ENCODE measurements around the gene TSPAN18.
"Not testable (repeated sequence)": the region's sequence is repeated elsewhere in the genome, so short reads cannot be mapped to it uniquely, and the experiment has no call there.

The TSPAN18 gene

DNA sequence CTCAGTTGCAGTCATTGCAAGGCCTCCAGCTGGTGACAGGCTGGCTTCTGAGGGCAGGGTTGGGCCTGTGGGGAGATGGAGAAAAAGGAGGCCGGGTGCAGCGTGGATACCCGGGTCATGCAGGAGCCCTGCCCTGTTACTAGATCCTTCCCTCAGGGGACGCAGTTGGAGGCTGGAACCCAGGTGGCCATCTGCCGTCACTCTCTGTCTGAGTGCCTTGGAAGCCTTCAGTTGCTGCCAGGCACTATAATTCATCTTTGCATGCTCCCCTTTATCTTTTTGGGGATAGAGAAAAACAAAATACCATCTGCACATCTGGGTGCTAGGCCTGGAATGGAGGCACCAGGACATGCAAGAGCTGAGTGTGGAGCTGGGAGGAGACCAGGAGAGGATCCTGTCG is 141.3 kb downstream of the TSPAN18 start:
- DNase-seq (ENCODE audit: low read depth, low spot score) = no peak

DNA sequence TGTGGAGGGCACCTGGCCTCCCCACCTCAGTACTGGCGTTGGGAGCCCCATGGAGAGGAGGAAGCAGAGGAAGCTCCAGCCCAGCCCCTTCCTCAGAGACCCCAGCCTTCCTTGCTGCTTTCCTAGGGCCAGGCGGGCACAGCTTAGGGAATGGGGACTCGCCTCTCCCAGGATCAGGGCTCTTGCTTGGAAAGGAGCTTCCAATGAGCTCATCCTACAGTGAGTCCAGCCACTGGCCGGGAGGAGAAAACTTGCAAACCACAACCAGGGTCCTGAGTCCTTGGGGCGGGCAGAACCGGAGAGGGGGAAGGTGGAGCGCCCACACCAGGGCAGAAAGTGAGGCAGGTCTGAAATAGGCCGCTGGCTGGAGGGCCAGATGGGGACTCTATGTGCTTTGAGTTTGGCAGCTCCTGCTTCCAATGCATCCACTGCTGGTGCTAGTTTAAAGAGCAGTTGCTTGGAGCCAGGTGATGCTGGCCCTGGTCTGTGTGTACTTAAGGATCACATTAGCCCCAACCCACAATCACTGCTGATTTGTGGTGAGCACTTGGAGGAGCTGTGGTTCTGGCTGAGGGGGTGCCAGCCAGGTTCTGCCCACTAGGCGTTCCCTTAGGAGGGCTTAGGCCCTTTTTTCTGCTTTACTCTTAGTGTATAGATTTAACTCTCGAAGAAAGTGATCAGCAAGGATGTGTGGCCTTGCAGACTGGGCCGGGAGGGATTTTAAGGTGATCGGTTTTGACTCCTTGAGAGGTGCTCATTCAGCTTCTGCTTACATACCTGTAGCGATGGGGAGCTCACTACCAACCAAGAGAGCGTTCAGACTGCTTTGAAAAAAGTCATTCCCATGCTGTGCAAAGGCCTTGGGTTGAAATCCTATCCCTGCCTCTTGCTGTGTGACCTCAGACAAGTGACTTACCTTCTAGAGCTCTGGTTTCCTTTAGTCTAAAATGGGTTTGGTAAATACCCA is 142.0 kb downstream of the TSPAN18 start:
- DNase-seq (ENCODE audit: low read depth, low spot score) = no peak

DNA sequence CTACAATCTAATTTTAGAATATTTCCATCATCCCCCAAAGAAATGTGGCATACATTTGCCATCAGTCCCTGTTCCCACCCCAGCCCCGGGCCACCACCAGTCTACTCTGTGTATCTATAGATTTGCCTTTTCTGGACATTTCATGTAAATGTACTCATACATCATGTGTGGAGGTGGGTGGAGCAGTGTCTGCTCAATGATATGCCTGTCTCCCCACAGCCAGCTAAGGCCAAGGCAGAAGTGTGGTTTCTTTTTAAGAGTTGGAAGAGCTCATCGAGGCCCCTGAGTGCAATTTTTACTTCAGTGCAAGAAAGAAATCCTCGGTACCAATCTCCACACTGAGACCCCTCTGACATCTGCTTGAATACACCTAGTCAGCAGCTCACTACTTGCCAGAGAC is 143.4 kb downstream of the TSPAN18 start:
- no peak for DNase-seq (ENCODE audit: low read depth, low spot score)

DNA sequence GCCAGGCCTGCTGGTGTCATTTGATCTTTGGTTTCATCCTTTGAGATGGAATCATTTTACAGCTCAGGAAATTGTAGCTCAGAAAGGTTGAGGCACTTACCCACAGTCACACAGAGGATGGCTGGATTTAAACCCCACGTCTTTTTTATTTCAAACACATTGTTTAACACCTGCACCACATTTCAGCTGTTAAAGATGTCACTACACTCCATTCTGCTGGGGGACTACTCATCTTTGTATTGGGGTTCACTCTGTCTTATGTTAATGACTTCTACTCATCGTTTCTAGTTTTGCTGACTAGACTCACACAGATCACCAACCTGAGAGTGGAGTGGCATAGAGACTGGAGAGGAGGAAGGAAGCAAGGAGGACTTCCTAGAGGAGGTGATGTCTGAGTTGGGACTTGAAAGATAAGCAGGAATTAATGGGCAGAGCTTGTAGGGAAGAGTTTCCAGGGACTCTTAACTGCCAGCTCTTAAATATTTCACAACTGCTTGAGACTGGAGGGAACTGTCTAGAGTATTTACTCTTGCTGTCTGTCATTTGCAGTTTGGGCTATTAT is 143.9 kb downstream of the TSPAN18 start:
- DNase-seq (ENCODE audit: low read depth, low spot score) = no peak

DNA sequence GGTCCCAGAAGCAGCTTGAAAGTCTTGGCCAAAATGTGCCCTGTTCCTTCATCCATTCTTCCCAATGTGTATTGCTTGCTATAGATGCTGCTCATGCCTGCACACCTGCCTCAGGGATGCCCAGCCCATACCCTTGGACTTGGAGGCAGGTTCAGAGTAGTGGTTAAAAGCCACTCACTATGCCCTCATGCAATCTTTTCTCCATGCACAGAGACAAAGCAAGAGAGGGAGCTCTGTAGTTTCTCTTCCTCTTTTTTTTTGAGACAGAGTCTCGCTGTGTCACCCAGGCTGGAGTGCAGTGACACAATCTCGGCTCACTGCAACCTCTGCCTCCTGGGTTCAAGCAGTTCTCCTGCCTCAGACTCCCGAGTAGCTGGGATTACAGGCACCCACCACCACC is 144.9 kb downstream of the TSPAN18 start:
- not testable (repeated sequence) for DNase-seq (ENCODE audit: low read depth, low spot score)

DNA sequence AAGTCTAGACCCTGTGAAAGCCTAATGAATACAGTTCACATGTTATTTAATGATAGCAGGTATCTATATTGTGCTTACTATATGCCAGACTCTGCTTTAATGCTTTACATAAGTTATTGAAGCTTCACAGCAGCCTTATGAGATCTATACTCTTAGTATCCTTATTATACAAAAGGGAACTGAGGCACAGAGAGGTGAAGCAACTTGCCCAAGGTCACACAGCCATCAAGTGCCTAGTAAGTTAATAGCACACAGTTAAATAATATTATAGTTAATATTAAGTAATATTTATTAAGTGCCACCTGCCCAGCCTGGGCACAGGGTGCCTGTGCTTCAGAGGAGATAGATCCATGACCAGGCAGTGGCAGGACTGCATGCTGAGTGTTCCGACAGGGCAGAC is 145.8 kb downstream of the TSPAN18 start:
- no peak for DNase-seq (ENCODE audit: low read depth, low spot score)

DNA sequence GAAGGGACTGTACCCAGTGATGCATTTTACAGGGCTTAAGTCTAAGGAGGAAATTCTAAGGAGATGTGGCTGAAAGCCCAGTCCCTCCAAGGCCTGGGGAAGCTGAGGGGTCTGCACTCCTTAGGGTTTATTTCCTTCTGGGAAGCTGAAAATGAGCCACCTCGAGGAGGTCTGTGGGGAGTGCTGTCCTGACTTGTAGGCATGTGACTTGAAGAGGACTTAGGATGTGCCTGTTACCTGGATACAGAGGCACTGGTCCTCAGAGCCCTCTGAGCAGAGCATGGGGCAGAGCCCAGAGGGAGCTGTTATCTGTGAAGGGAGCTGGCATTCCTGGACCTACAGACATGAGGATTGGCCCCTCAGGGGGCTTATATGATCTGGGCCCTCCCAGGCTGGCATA is 146.8 kb downstream of the TSPAN18 start:
- DNase-seq (ENCODE audit: low read depth, low spot score) = no peak

DNA sequence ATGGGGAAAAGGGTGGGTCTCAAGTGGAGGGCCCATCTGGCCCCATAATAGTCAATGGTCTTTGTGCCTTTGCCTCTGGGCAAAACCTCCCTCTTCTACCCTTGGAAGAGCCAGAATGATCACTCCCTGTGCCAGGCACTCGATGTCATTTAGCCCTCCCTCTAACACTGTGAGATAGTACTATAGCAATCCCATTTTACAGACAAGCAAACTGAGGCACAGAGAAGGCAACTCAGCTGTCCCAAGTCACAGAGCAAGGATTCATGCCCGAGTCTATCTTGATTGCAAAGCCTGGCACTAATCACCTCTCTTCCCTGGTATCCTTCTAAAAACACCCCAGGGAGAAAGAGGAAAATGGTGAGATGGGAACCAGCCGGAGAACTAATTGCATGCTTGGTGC is 147.5 kb downstream of the TSPAN18 start:
- no peak for DNase-seq (ENCODE audit: low read depth, low spot score)

DNA sequence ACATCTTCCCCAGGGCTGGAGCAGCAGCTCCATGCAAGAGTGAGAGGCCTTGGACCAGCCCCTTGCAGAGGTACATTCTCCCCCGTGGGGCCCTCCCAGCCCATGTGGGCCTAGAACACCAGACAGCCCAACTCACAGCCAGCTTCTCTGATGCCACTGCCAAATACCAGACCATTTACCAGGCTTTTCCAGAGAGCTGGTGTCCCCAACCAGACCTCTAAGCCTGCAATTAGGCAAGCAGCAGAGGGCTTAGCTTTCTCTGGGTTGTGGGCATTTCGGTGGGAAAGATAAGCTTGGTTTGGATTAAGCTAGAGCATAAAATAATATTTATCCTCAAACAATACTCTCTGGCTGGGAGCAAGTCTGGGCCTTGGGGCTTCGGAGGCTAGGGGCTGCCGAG is 148.3 kb downstream of the TSPAN18 start:
- no peak for DNase-seq (ENCODE audit: low read depth, low spot score)

DNA sequence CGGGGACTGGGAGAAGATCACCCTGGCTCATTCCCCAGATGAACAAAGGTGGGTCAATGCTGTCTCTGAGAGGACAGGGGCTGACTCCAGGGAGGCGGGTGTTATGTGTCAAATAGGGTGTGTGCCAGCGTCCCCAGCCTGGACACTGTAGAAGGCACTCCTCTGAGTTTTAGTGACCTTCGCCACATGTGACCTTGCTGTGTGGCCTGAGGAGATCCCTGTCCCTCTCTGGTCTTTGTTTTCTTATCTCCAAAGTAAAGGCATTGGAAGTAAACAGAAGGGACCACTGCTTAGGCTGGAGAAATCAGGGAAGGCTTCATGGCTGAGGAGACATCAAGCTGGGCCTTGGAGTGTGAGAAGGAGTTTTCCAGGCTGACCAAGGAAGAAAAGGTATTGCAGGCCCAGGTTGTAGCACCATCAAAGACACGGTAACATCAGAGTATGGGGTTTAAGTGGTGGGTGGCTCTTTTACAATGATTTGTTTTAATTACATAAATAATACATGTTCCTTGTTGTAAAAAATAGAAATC is 149.5 kb downstream of the TSPAN18 start:
- no peak for DNase-seq (ENCODE audit: low read depth, low spot score)

DNA sequence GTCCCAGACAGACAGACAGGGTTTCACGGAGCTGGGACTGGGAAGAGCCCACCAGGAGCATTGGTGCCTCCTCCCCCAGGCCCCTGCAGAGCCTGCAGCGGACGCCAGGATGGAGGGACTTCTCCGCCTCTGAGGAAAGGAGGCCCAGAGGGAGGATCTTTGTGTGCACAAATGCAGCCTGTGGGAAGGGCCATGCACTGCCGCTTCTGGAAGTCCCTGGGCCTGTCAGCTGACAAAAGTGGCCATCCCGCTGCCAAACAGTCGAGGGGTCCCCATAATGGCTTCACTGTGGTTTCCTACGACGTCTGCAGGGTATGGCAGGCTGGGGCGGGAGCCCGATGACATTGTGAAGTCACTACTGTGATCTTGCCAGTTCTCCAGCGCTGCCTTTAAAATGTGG is 150.1 kb downstream of the TSPAN18 start:
- DNase-seq (ENCODE audit: low read depth, low spot score) = no peak

DNA sequence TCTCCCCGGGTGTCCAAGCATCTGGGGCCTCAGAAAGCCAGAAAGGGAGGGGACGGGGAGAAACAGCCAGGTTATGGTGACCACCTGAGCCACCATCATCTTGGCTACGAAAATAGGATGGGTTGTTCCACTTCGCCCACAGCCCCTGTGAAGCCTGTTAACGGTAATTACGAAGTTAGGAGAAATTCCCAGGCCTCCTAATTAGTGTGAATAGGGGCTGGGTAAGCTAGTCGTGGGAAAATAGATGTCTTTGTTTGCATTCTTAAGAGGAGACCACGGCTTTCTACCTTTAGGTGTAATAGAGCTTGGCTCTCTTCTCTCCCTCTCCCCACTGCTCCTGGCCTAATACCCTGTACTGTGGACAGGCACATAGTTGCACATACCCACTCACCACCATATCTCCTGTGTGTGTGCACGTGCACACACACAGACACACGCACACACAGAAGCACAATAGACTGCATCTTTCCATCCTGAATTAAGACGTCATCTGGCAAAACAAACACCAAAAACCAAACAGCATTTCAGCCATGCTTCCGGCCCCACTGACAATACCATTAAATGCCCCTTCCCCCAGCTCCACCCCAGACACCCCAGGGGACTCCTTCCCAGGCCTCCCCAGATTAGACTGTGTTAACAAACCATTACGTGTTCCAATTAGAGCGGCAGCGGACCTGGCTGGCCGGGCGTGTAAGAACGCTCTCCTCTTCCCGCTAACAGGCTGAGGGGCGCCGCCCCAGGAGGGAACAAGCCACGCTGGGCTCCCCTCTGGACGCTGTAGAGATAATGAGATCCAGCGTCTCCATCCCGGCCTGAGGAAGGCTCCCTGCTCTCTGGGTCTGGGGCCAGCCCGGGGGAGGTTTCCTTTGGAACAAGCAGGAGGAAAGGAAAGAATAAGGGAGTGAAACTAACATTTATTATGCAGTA is 151.1 kb downstream of the TSPAN18 start:
- no peak for DNase-seq (ENCODE audit: low read depth, low spot score)

DNA sequence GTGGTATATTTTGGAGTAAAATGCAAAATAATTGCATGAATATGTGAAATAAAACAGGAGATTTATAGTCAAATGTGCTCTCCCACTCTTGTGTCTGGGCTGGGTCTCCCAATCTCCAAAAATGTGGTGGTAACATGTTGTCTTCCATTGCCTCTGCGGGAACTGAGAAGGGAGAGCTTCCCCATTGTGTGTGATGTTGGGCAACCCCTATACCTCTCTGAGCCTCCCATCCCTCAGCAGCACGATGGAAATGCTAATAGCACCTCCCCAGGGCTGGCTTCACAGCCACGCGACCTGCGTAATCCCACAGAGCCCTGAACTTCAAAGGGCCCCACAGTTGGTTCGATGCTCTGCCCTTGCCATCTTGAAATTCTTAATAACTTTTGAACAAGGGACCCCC is 151.9 kb downstream of the TSPAN18 start:
- no peak for DNase-seq (ENCODE audit: low read depth, low spot score)

DNA sequence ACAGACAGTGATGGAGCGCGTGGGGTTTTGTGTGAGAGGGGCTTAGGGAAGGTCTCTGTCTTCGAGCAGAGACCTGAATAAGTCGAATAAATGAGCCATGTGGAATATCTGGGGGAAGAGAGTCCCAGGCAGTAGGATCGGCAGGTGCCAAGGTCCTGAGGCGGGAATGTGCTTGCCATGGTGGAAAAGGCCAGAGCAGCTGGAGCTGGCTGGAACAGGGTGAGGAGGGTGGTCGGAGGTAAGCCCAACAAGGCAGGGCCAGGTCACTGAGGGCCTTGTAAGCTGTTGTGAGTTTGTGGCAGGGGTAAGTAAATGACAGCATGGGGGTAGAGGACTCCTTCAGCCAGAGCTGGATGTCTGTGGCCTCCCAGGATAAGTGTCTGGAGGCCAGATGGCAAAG is 152.7 kb downstream of the TSPAN18 start:
- DNase-seq (ENCODE audit: low read depth, low spot score) = no peak

DNA sequence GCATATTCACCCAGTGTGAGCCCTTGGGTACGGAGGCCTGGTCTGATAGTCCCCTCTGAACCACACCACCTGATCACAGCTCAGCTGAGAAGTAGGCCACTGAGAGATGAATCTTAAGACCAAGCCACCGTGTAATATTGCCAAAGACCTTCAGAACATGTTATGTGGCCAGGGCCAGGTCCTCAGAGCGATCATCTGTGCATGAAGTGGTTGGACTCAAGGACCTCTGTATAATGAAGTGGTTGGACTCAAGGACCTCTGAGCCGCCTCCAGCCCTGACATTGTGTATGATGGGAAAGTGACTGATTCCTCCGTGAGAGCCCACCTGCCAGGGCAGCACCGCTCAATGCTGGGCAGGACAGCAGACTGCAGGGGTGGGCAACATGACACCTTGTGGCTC is 153.7 kb downstream of the TSPAN18 start:
- DNase-seq (ENCODE audit: low read depth, low spot score) = no peak

DNA sequence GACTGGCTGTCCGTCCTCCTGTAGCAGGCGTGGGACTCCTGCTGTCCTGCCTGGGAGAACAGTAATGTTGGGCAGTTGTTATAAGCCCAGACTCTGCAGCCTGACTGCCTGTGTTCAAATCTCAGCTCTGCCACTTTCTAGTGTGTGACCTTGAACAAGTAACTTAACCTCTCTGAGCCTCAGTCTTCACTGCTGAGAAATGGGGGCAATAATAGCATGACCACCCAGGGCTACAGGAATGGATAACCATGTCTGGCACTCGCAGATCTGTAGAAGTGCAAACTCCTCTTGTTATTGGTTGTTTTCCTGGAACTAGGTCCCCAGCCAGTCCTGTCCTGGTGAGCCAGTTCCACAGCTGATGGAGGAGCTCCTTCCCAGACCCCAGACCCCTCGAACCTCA is 154.2 kb downstream of the TSPAN18 start:
- DNase-seq (ENCODE audit: low read depth, low spot score) = no peak

DNA sequence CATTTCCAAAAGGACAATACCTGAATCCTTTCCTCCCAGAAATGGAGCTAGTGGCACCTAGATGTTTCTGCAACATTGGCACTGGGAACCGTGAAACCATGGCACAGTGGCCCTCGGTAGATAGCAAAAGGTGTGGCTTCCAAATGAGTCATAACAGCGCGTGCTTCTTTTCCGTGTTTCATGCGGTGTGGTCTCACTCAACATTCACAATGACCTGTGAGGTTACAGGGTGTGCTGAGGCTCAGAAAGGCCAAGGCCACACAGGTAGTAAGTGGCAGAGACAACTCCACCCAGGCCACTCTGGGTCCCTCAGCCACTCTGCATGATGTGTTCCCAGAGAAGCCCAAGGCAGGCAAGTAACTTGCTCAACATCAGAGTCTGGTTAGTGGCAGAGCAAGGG is 156.5 kb downstream of the TSPAN18 start:
- DNase-seq (ENCODE audit: low read depth, low spot score) = no peak

DNA sequence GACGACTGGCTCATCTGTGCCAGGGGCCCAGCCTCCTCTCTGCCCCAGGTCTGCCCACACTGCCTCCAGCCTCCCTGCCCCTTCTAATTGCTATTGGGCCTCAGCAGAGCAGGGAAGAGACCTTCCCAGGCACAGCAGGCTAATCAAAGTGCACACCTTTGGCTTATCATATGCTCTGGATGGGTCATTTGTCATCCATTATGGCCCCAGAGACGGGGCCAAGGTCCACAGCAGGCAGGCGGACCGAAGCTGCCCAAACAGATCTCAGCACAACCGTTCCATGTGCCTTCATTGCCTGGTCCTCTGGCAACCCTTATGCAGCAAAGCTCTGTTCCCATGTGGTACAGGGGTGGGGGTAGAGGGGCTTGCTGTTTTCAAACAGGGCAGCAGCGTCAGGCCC is 157.3 kb downstream of the TSPAN18 start:
- DNase-seq (ENCODE audit: low read depth, low spot score) = no peak

DNA sequence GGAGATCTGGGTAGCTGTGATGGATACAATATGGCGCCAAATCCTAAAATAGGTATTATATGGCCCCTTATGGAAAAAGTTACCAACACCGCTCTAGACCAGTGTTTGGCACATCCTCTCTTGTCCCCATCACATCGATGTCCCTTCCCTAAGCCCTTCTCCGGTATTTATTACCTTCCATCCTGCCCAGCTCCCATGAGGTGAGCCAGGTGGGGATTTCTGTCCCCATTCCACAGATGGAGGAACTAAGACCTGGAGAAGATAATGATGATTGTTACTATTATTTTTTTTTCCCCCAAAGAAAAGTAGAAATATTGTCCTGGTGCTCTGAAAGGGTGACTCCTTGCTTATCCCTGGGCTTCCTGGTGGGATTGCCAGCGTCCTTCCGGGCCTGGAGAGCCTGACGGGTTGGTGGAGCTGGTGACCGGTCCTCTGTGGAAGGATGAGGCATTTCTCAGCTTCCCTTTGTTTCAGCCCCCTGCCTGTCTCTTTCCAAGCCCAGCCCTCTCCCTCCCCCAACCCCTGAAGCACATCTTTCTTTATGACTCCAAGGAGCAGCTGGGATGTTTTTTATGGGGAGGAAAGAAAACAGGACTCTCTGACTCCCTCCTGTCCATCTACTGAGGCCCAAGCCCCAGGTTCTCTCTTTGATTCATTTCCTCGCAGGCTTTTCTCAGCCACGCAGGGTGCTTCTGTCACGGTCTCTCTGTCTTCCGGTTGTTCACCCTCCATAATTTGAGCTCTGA is 158.5 kb downstream of the TSPAN18 start:
- DNase-seq (ENCODE audit: low read depth, low spot score) = no peak

DNA sequence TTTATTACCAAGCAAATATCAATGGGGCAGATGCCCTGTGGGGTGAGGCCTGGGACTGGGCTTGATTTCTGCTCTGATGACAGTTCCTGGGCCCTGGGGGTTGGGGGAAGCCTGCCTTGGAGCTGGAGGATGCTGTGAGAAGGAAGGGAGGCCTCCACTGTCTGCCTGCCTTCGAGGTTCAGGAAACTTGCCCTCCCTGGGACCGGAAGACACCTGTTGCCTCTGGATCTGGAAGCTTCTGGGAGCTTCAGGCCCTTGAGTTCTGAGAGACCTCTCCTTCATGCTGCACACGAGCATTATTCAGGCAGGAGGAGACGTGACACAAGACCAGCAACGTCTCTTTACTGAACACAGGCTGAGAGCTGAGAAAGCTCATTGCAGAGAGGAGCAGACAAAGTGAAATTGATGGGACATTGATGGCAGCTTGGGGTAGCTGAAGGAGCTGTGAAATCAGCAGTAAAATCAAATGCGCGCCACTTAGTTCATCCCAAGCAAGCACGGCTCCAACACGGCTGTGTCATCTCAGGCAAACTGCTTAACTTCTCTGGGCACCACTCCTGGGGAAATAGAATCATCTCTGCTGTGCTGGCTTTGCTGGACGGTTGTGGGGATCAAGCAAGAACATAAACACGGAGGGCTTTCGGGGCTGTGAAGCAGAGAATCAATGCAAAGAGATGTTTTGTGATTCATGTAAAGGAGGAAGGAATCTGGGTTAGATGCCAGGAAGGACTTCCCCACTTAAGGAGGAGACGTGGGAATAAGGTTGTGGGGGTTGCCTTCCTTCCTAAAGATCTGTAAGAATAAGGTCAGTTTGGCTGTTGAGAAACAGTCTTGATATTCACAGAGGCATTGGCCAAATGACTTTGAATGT is 159.4 kb downstream of the TSPAN18 start:
- no peak for DNase-seq (ENCODE audit: low read depth, low spot score)

Measured in brain pericyte (primary cell).